ENCODE results near the gene PARL. TPM values are rescaled to one million over a fixed set of nuclear protein-coding genes. Genes with fewer than 3 reads are reported as not detected.

Gene PARL
- total and polyA plus RNA-seq, 11 donors: 37.9 to 86.9 (median 53.8) TPM

DNA sequence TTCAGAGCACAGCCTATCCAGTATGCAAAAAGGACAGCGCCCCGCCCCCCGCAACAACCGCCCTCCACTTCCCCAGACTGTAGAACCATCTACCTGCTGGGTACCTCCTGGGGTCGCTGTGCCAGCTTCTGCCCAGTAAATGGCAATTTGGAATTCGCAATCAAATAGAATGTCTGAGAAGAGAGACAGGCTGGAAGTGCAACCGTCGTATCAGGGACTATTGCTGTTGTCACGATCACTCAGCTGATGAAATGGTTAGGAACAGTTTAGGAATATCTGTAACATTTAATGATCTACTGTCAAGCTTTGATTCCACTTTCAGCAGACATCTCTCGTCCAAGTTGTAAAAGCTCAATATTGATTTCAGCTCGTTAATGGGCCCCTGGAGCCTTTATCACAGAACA, 13.3 kb upstream of the PARL start:
- Histone ChIP-seq H3K4me3 (no peak overlapping the region), H3K27ac (no peak overlapping the region), H3K9me3 (no peaks in the 10 kb centered on the region), H3K4me1 (no peaks in the 10 kb centered on the region), H3K27me3 (peaks cover 0 to 6% (median 0%) of the 10 kb centered on the region in 9 donors), H3K36me3 (no peaks in the 10 kb centered on the region)
- WGBS, 4 donors: 59 to 66% (median 64%) methylated on average over 11 of the region's 11 CpGs
- no peak for TF ChIP-seq POLR2A (IDR thresholded peaks at IDR 0.05)
- TF ChIP-seq, protein P1, sequence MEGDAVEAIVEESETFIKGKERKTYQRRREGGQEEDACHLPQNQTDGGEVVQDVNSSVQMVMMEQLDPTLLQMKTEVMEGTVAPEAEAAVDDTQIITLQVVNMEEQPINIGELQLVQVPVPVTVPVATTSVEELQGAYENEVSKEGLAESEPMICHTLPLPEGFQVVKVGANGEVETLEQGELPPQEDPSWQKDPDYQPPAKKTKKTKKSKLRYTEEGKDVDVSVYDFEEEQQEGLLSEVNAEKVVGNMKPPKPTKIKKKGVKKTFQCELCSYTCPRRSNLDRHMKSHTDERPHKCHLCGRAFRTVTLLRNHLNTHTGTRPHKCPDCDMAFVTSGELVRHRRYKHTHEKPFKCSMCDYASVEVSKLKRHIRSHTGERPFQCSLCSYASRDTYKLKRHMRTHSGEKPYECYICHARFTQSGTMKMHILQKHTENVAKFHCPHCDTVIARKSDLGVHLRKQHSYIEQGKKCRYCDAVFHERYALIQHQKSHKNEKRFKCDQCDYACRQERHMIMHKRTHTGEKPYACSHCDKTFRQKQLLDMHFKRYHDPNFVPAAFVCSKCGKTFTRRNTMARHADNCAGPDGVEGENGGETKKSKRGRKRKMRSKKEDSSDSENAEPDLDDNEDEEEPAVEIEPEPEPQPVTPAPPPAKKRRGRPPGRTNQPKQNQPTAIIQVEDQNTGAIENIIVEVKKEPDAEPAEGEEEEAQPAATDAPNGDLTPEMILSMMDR (IDR thresholded peaks at IDR 0.05): no peak
- intact Hi-C loops (cut with DNase I): loop anchor here (5.0 to 10.0 kb wide), 11 partner anchors 119 to 647 kb away; partner anchors contain the start of genes ABCC5 (in 6 of the 10), ALG3 (in 5 of the 10), EEF1AKMT4 (in 5 of the 10) and EIF2B5 (in 5 of the 10)
- DNase-seq (no peak), ATAC-seq (no peak)

DNA sequence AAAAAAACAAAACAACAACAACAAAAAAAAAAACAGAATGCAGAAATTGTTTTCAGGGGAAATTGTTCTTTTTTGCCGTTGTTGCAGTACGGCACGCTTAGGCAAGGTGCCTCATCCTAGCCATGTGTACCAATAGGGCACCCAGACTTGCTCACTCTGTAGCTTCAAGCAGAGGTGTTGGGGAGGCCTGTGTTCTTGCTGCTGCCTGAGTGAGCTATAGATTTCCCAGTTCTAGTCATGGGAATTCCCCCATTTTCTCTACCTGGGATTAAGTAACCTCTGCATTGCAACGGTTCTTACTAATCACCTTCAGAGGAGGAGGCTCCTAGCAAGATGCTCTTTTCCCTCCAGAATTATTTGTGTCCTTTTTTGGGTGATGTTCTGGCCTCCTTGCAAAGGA, 12.9 kb upstream of the PARL start:
- Histone ChIP-seq H3K4me3 (no peak overlapping the region), H3K36me3 (no peaks in the 10 kb centered on the region), H3K27me3 (peaks cover 0 to 6% (median 0%) of the 10 kb centered on the region in 9 donors), H3K9me3 (no peaks in the 10 kb centered on the region), H3K4me1 (no peaks in the 10 kb centered on the region), H3K27ac (no peak overlapping the region)
- 86 to 92% (median 87%) methylated on average over 4 of the region's 4 CpGs for WGBS, 4 donors
- DNase-seq: no peak
- ATAC-seq: no peak
- TF ChIP-seq, protein P1 (IDR thresholded peaks at IDR 0.05): no peak
- no peak for TF ChIP-seq POLR2A (IDR thresholded peaks at IDR 0.05)
- intact Hi-C loops (cut with DNase I): loop anchor here (5.0 to 10.0 kb wide), 11 partner anchors 120 to 647 kb away; partner anchors contain the start of genes ABCC5 (in 6 of the 10), ALG3 (in 5 of the 10), EEF1AKMT4 (in 5 of the 10) and EIF2B5 (in 5 of the 10)

DNA sequence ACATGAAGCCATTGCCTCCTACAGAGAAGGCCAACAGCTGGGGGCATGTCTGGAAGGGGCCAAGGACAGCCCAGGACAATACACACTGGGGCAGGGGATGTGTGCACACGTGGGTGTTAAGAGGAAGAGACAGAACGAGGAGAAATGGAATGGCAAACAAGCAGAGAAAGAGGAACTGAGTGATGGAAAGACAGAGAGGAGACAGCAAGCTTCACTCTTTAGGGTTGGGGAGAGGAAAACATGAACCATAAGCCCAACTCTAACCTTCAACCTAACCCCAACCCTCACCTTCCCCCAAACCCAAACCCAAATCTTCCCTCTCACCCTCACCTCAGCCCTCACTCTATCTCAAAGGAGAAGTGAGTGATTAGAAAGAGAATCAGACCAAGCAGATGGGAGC, 11.9 kb upstream of the PARL start:
- H3K27ac ChIP-seq: no peak overlapping the region
- no peak for ATAC-seq
- intact Hi-C loops (cut with DNase I): loop anchor here (5.0 to 10.0 kb wide), 11 partner anchors 121 to 648 kb away; partner anchors contain the start of genes ABCC5 (in 6 of the 10), ALG3 (in 5 of the 10), EEF1AKMT4 (in 5 of the 10) and EIF2B5 (in 5 of the 10)
- no peak for TF ChIP-seq POLR2A (IDR thresholded peaks at IDR 0.05)
- TF ChIP-seq, protein P1 (IDR thresholded peaks at IDR 0.05): no peak
- WGBS, 4 donors: 44 to 54% (median 46%) methylated on average over 2 of the region's 2 CpGs
- DNase-seq: no peak
- H3K36me3 ChIP-seq: no peaks in the 10 kb centered on the region
- H3K9me3 ChIP-seq: no peaks in the 10 kb centered on the region
- peaks cover 0 to 6% (median 0%) of the 10 kb centered on the region in 9 donors for H3K27me3 ChIP-seq
- H3K4me3 ChIP-seq: no peak overlapping the region
- H3K4me1 ChIP-seq: no peaks in the 10 kb centered on the region

DNA sequence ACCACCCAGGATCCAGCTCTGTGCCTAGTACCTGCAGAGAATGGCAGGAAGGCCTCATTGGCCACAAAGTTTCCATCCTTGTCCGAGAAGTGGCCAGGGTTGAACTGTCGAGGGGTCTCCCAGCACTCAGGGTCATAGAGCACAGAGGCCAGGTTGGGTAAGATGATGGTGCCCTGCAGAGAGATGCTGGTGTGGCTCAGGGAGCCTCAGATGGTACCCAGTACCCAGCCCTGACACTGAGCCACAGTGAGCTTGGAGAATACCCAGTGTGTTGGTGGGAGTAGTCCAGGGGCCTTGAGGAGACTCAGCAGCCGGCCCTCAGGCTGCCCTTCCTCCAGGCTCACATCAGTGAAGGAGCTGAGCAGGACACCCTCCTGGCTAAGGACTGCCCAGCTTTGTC, 11.5 kb upstream of the PARL start:
- intact Hi-C loops (cut with DNase I): loop anchor here (5.0 to 10.0 kb wide), 11 partner anchors 121 to 649 kb away; partner anchors contain the start of genes ABCC5 (in 6 of the 10), ALG3 (in 5 of the 10), EEF1AKMT4 (in 5 of the 10) and EIF2B5 (in 5 of the 10)
- Histone ChIP-seq H3K9me3 (no peaks in the 10 kb centered on the region), H3K4me1 (no peaks in the 10 kb centered on the region), H3K27me3 (peaks cover 0 to 6% (median 0%) of the 10 kb centered on the region in 9 donors), H3K27ac (no peak overlapping the region), H3K36me3 (no peaks in the 10 kb centered on the region), H3K4me3 (no peak overlapping the region)
- DNase-seq (no peak), ATAC-seq (peak in 1 of 4 donors; percentile 25)
- TF ChIP-seq POLR2A (IDR thresholded peaks at IDR 0.05): no peak
- TF ChIP-seq, protein P1 (IDR thresholded peaks at IDR 0.05): no peak
- WGBS, 4 donors: 75 to 100% (median 80%) methylated on average over 1 to 3 of the region's 3 CpGs

All from heart left ventricle (tissue), 16 donors.